WI38 (cell line): ENCODE results near the gene ELMOD1.
A peak's percentile ranks its signal among the peaks of the same experiment; 100 is the strongest.

Experiments
- H3K4me3 ChIP-seq: 2 replicates; pipeline ENCODE4 v1.5.1; 2011; ENCODE audit warnings: low read depth, mild to moderate bottlenecking, control low read depth, low read length
- CTCF ChIP-seq: IDR thresholded peaks from 2 replicates; pipeline ENCODE4 v1.5.1; 2012; ENCODE audit warnings: low read depth, mild to moderate bottlenecking, control low read depth, low read length

Gene ELMOD1

GRCh38 chr11:107598225-107599139 lies 7.5 kb downstream of the ELMOD1 start:
- TF ChIP-seq CTCF: peak; percentile 45; the same call in 1 of the 2 replicates

GRCh38 chr11:107605061-107606006 lies 14.4 kb downstream of the ELMOD1 start:
- no peak overlapping the region for H3K4me3 ChIP-seq
- TF ChIP-seq CTCF: no peak

More at GRCh38 chr11:107598225-107599139, 7.5 kb downstream of the ELMOD1 start:
- H3K4me3 ChIP-seq: no peak overlapping the region

- H3K4me3 ChIP-seq: no peak overlapping the region
Measured at GRCh38 chr11:107606141-107606540, 15.2 kb downstream of the ELMOD1 start.

GRCh38 chr11:107608809-107609208 lies 17.9 kb downstream of the ELMOD1 start:
- H3K4me3 ChIP-seq: no peak overlapping the region
- TF ChIP-seq CTCF: no peak

More at GRCh38 chr11:107606141-107606540, 15.2 kb downstream of the ELMOD1 start:
- TF ChIP-seq CTCF: no peak

GRCh38 chr11:107609400-107610218 lies 18.7 kb downstream of the ELMOD1 start:
- H3K4me3 ChIP-seq: no peak overlapping the region
- TF ChIP-seq CTCF: no peak

- no peak overlapping the region for H3K4me3 ChIP-seq
- TF ChIP-seq CTCF: no peak
Measured at GRCh38 chr11:107612445-107612844, 21.5 kb downstream of the ELMOD1 start.
